ENCODE results near the gene ASCL1.

- no peak for TF ChIP-seq ZNF175 (tag by site-specific recombination; IDR thresholded peaks at IDR 0.05)
- TF ChIP-seq REST (tag by site-specific recombination; IDR thresholded peaks at IDR 0.05): no peak
- TF ChIP-seq ZXDB (tag by site-specific recombination; IDR thresholded peaks at IDR 0.05): no peak
- no peak for TF ChIP-seq ZBTB11 (tag by site-specific recombination; conservative IDR thresholded peaks at IDR 0.05; ENCODE audit: low read depth)
- no peak for TF ChIP-seq SETDB1 (IDR thresholded peaks at IDR 0.05; ENCODE audit: insufficient read length, low read length)
- no peak for TF ChIP-seq CTCF (tag by site-specific recombination; IDR thresholded peaks at IDR 0.05)
- TF ChIP-seq ZNF830 (tag by site-specific recombination; IDR thresholded peaks at IDR 0.05; ENCODE audit: low read depth): no peak
- TF ChIP-seq ZNF626 (tag by site-specific recombination; IDR thresholded peaks at IDR 0.05): no peak
- TF ChIP-seq GLI2 (tag by site-specific recombination; IDR thresholded peaks at IDR 0.05; ENCODE audit: borderline replicate concordance, low read depth): no peak
- TF ChIP-seq ZBTB8A (tag by site-specific recombination; IDR thresholded peaks at IDR 0.05): no peak
- no peak for TF ChIP-seq PBX3 (CRISPR knock-in tag; IDR thresholded peaks at IDR 0.05)
Measured at GRCh38 chr12:102951841-102952240, 5.6 kb upstream of the ASCL1 start.

Measured in HEK293 (cell line).